ENCODE data around the gene SCYGR4.

SCYGR4 gene

DNA sequence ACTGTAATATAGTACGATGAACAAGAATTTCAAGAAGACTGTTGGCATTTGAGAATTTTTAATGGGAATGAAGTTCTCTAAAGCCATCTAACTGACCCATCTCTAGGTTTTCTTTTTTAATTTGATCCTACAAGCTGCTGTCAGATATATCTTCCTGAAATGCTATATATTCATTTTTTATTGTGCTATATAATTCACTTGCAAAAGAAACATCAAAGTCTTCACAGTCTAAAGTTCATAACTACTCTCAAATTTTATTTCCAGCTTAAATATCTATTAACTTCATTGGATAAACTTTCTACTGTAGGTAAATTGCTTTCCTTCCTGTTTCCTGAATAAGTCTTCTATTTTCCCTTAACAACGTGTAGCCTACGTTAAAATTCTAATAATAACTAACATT lies 14.9 kb upstream of the SCYGR4 start:
- no peak for TF ChIP-seq POLR2A (IDR thresholded peaks at IDR 0.05; ENCODE audit: low read length)
- no peak for TF ChIP-seq GATA1 (IDR thresholded peaks at IDR 0.05; ENCODE audit: low read depth, low read length)
- DNase-seq: no peak

GRCh38 chr2:227606476-227606875 lies 10.8 kb upstream of the SCYGR4 start:
- TF ChIP-seq POLR2A (IDR thresholded peaks at IDR 0.05; ENCODE audit: low read length): no peak
- TF ChIP-seq GATA1 (IDR thresholded peaks at IDR 0.05; ENCODE audit: low read depth, low read length): no peak
- no peak for DNase-seq

DNA sequence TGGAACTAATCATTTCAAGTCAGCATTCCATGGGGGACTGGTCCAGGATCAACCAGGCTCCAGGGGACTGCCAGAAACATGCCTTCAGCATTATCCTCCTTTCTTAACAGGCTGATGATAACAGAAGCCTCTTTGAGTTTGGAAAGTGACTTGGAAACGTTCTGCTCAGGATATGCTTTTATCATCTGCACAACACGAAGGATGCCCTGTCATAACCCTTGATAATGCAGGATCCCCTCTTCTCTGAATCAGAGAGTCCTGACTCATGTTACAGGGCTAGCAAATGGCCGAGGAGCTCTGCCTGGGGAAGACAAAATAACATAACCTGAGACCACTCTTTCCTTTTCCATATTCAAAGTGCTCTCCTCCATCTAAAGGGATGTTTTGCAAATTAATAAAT lies 9.4 kb upstream of the SCYGR4 start:
- TF ChIP-seq GATA1 (IDR thresholded peaks at IDR 0.05; ENCODE audit: low read depth, low read length): no peak
- no peak for TF ChIP-seq POLR2A (IDR thresholded peaks at IDR 0.05; ENCODE audit: low read length)
- DNase-seq: no peak

DNA sequence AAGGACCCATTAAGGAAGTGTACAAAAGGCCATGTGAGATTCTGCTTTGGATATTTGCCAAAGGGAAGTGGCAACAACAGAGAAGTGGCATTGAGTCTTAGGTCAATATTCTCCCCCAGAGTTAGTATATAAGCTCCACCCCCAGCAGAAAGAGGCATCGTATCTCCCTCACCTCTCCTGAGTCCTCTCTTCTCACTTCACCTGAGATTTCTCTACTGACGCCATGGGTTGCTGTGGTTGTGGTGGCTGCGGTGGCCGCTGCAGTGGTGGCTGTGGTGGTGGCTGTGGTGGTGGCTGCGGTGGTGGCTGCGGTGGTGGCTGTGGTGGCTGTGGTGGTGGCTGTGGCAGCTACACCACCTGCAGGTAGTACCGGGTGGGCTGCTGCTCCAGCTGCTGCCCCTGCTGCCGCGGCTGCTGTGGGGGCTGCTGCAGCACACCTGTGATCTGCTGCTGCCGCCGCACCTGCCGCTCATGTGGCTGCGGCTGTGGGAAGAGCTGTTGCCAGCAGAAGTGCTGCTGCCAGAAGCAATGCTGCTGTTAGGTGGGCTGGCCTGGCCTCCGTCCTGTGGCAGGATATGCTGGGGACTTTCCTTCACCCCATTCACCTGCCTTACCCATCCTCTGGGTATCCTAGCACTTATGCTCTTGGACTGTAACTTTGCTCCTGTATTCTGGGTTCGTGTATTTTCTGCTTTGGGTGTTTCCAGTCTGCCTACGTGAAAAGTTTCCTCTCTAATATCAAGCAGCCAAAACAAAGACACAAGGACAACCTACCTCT lies 8.5 kb upstream of the SCYGR4 start:
- no peak for TF ChIP-seq POLR2A (IDR thresholded peaks at IDR 0.05; ENCODE audit: low read length)
- no peak for TF ChIP-seq GATA1 (IDR thresholded peaks at IDR 0.05; ENCODE audit: low read depth, low read length)
- DNase-seq: no peak

- no peak for TF ChIP-seq GATA1 (IDR thresholded peaks at IDR 0.05; ENCODE audit: low read depth, low read length)
- TF ChIP-seq POLR2A (IDR thresholded peaks at IDR 0.05; ENCODE audit: low read length): no peak
- DNase-seq: no peak
These were observed 7.2 kb upstream of the SCYGR4 start for GRCh38 chr2:227610123-227610522.

GRCh38 chr2:227612546-227613271 lies 4.6 kb upstream of the SCYGR4 start:
- TF ChIP-seq POLR2A (IDR thresholded peaks at IDR 0.05; ENCODE audit: low read length): no peak
- no peak for TF ChIP-seq GATA1 (IDR thresholded peaks at IDR 0.05; ENCODE audit: low read depth, low read length)
- DNase-seq: no peak

- TF ChIP-seq GATA1 (IDR thresholded peaks at IDR 0.05; ENCODE audit: low read depth, low read length) (no peak), POLR2A (IDR thresholded peaks at IDR 0.05; ENCODE audit: low read length) (no peak)
- DNase-seq: no peak
These were observed 4.0 kb upstream of the SCYGR4 start for GRCh38 chr2:227613272-227613660.

GRCh38 chr2:227614246-227614645 lies 3.1 kb upstream of the SCYGR4 start:
- no peak for DNase-seq
- no peak for TF ChIP-seq POLR2A (IDR thresholded peaks at IDR 0.05; ENCODE audit: low read length)
- TF ChIP-seq GATA1 (IDR thresholded peaks at IDR 0.05; ENCODE audit: low read depth, low read length): no peak

DNA sequence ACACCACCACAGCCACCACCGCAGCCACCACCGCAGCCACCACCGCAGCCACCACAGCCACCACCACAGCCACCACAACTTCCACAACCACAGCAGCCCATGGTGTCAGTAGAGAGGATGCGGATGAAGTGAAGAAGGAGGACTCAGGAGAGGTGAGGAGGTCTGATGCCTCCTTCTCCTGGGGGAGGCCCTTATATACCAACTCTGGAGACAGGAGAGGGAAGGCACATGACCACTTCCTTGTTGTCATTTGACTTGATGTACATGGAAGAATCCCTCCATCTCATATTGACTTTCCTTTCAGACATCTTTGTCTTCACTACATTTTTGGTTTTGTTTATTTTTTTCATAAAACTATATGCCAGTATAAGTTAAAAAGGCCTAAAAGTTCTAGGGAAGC lies 2.6 kb upstream of the SCYGR4 start, which contains the start of gene SCYGR3:
SCYGR3 (minus strand) TSS at position 101 of the 400 bp plus-strand sequence; CDS start at position 101, 0 bp downstream.
- no peak for DNase-seq
- TF ChIP-seq POLR2A (IDR thresholded peaks at IDR 0.05; ENCODE audit: low read length) (no peak), GATA1 (IDR thresholded peaks at IDR 0.05; ENCODE audit: low read depth, low read length) (no peak)

GRCh38 chr2:227615181-227615580 lies 2.1 kb upstream of the SCYGR4 start:
- DNase-seq: no peak
- TF ChIP-seq GATA1 (IDR thresholded peaks at IDR 0.05; ENCODE audit: low read depth, low read length) (no peak), POLR2A (IDR thresholded peaks at IDR 0.05; ENCODE audit: low read length) (no peak)

- no peak for TF ChIP-seq GATA1 (IDR thresholded peaks at IDR 0.05; ENCODE audit: low read depth, low read length)
- no peak for TF ChIP-seq POLR2A (IDR thresholded peaks at IDR 0.05; ENCODE audit: low read length)
These were observed 1.4 kb upstream of the SCYGR4 start for GRCh38 chr2:227615906-227616305.

DNA sequence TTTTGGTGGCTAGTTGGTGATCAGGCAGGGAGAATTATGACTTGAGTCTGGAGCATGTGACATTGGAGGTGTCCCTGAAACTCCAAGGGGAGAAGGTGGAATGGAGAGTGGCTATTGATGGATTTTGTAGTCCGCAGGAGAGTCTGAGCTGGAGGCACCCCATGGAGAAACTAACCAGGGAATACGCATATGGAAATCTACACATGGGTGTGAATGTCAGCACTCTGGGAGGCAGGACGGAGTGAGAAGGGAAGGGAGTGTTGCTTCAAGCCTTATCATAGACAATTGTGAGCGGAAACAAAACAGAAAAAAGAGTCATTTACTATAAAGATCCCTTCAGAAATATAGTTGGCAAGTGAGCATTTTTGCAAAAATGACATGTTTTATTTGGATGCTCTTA lies 667 bp upstream of the SCYGR4 start:
- TF ChIP-seq POLR2A (IDR thresholded peaks at IDR 0.05; ENCODE audit: low read length) (no peak), GATA1 (IDR thresholded peaks at IDR 0.05; ENCODE audit: low read depth, low read length) (no peak)
- DNase-seq: no peak

More at GRCh38 chr2:227615906-227616305, 1.4 kb upstream of the SCYGR4 start:
- no peak for DNase-seq

DNA sequence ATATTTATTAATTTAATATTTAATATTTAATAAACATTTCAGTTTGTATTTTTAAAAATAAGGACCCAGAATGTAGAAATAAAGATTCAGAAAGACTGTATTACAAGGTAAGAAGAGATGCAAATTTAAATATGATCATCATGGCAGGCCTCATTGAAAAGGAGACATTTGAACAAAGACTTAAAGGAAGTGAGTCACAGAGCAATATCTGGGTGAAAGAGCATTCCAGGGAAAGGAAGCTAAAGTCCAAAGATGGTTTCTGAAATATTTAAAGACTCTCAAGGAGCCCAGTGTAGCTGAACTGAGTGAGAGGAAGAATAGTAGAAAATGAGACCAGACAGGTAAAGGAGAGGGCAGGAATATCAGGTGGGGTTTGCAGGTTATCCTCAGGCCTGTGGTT lies 5.9 kb downstream of the SCYGR4 start:
- TF ChIP-seq POLR2A (IDR thresholded peaks at IDR 0.05; ENCODE audit: low read length): no peak
- TF ChIP-seq GATA1 (IDR thresholded peaks at IDR 0.05; ENCODE audit: low read depth, low read length): no peak

GRCh38 chr2:227625420-227625819 lies 8.1 kb downstream of the SCYGR4 start:
- no peak for DNase-seq
- TF ChIP-seq GATA1 (IDR thresholded peaks at IDR 0.05; ENCODE audit: low read depth, low read length): no peak
- no peak for TF ChIP-seq POLR2A (IDR thresholded peaks at IDR 0.05; ENCODE audit: low read length)

More for the DNA sequence above, 5.9 kb downstream of the SCYGR4 start:
- no peak for DNase-seq
